HG02588 (cell line): ENCODE data around the gene CSF1.
"Not testable (repeated sequence)": the region's sequence is repeated elsewhere in the genome, so short reads cannot be mapped to it uniquely, and the experiment has no call there.

Source experiments
- ATAC-seq: cut with Tn5 transposase; IDR thresholded peaks from one replicate; pipeline ENCODE4 v1.9.1; 2021; ENCODE audit warnings: mild to moderate bottlenecking, moderate library complexity; ENCODE audit not compliant: unreplicated experiment

CSF1 gene

DNA sequence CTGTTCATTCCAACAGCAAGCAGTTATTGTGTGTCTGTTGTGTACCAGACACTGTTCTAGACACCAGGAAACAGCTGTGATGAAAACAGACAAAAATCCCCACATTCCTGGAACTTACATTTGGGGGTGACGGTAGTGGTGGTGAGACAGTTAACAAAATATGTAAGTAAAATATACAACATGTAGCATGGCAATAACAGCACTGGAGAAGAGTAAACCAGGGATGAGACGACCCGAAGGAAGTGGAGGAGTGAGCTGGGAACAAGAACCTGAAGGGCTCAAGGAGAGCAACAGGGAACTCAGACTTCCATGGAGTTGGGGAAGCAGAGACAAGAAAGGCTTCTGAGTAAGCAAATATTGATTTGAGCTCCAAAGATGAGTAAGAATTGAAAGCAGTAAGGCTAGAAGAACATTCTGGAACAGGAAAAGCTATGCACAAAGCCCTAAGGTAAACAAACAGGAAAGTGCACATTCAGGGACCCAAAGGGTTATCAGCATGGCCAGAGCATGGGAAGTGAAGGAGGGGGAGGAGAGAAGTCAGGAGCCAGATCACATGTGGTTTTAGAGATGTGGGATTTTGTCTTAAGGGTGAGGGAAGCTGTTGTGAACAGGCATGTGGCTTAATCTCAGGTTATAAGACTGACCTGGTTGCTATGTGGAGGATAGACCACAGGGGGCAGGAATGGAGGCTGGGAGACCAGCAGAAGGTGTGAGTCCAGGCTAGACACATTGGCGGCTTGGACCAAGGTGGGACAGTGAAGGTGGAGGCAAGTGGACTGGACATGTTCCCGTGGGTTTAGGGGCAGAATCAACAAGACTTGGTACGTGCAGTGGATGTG is 7.3 kb downstream of the CSF1 start:
- ATAC-seq = no peak

GRCh38 chr1:109918671-109919070 is 8.0 kb downstream of the CSF1 start:
- no peak for ATAC-seq

- no peak for ATAC-seq
These were observed 8.7 kb downstream of the CSF1 start for GRCh38 chr1:109919303-109919702.

DNA sequence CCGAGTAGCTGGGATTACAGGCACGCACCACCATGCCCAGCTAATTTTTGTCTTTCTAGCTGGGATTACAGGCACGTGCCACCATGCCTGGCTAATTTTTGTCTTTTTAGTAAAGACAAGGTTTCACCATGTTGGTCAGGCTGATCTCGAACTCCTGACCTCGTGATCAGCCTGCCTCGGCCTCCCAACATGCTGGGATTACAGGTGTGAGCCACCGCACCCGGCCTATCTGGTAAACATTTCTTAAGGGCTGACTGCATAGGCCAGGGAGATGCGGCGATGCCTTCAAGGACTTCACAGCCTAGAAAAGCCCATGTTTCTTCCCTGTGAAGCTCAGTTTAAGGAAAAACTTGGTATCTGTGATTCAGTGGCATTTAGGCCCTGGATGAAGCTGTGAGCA is 9.7 kb downstream of the CSF1 start:
- not testable (repeated sequence) for ATAC-seq

- no peak for ATAC-seq
These were observed 11.7 kb downstream of the CSF1 start for GRCh38 chr1:109922326-109922725.

DNA sequence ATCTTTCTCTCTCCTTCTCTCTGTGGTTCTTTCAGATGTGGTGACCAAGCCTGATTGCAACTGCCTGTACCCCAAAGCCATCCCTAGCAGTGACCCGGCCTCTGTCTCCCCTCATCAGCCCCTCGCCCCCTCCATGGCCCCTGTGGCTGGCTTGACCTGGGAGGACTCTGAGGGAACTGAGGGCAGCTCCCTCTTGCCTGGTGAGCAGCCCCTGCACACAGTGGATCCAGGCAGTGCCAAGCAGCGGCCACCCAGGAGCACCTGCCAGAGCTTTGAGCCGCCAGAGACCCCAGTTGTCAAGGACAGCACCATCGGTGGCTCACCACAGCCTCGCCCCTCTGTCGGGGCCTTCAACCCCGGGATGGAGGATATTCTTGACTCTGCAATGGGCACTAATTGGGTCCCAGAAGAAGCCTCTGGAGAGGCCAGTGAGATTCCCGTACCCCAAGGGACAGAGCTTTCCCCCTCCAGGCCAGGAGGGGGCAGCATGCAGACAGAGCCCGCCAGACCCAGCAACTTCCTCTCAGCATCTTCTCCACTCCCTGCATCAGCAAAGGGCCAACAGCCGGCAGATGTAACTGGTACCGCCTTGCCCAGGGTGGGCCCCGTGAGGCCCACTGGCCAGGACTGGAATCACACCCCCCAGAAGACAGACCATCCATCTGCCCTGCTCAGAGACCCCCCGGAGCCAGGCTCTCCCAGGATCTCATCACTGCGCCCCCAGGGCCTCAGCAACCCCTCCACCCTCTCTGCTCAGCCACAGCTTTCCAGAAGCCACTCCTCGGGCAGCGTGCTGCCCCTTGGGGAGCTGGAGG is 12.7 kb downstream of the CSF1 start:
- ATAC-seq = no peak

DNA sequence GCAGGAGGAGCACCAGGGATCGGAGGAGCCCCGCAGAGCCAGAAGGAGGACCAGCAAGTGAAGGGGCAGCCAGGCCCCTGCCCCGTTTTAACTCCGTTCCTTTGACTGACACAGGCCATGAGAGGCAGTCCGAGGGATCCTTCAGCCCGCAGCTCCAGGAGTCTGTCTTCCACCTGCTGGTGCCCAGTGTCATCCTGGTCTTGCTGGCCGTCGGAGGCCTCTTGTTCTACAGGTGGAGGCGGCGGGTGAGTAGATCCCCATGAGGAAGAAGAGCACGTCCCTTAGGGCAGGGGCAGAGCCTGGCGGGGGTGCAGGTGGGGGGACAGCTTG is 13.3 kb downstream of the CSF1 start:
- no peak for ATAC-seq

- no peak for ATAC-seq
These were observed 13.7 kb downstream of the CSF1 start for GRCh38 chr1:109924316-109924715.

DNA sequence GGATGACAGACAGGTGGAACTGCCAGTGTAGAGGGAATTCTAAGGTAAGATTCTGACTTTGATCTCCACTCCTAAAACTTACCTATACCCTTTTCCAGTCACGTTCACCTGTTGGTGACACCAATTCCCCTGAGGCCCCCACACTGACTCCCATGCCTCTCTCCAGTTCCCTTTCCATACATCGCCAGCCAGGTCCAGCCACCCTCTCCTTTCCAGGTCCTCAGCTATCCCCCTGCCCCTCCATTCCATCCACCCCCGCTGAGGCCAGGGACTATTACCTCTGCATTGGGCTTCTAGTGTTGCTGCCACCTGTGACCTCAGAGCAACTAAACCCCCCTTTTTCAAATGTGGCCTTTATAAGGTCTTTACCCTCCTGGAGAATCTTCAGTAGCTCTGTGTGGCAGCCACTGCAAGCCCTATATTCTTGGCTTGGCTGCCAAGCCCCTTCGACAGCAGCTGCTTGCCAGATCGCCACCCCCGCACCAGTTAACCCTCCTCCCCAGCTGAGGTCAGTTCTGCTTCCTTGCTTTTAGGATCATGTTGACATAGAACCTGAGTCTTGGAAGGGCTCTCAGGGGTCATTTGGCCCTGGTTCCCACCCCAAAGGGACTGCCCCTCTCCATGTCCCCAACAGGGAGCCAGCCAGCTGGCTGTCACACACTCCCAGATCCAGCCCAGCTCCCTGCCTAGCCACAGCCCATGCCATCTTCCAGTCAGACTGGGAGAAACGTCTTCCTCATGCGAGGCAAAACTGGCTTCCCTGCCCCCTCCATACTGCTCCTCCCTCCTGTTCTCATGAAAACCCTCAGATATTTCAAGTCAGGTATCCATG is 14.7 kb downstream of the CSF1 start:
- ATAC-seq = no peak

DNA sequence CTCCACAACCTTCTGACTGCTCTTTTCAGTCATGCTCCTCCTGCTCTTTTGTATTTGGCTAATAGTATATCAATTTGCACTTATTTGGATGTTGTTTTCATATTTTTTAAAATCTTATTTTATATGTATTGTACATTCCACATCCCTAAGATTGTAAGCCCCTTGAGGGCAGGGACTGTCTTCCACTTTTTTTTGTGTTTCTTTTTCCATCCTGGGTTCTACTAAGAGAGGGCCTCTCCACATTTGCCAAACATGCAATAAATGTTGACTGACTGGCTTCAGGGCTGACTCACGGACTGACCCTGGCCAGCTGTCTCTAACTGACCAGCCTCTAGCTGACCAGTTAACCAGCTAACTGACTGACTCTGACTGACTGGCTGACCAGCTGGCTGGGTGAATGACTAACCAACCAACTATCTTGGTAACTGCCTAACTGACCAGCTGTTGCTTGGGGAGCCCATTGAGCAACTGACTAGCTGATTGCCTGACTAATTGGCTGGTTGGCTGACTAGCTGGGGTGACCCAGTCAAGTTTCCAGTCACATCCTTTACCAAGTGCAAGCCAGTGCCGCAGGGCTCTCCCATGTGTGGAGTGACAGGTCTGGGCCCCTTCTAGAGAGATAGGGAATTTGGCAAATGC is 16.1 kb downstream of the CSF1 start:
- no peak for ATAC-seq

DNA sequence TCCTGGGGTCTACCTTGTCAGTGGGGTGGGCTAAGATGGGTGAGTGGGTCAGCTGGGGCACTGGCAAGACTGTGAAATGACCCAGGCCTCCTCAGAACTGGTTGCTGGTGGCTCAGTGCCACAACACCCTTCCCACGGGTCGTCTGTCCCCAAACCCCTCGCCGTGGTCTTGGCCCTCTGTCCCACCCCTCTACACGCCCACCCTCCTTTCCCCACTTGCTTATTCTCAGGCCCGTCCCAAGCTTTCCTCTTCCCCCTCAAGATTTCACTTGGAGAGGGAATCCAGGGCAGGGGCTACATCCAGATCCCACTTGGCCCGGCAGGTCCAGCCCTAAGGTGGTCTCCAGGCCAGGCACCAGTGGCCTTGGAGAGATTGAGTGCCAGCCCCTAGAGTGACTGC is 16.7 kb downstream of the CSF1 start:
- no peak for ATAC-seq

GRCh38 chr1:109927911-109928321 is 17.3 kb downstream of the CSF1 start:
- no peak for ATAC-seq

- ATAC-seq = no peak
These were observed 18.0 kb downstream of the CSF1 start for GRCh38 chr1:109928591-109929111.

DNA sequence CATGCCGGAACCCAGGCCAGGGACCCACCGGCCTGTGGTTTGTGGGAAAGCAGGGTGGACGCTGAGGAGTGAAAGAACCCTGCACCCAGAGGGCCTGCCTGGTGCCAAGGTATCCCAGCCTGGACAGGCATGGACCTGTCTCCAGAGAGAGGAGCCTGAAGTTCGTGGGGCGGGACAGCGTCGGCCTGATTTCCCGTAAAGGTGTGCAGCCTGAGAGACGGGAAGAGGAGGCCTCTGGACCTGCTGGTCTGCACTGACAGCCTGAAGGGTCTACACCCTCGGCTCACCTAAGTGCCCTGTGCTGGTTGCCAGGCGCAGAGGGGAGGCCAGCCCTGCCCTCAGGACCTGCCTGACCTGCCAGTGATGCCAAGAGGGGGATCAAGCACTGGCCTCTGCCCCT is 18.5 kb downstream of the CSF1 start:
- no peak for ATAC-seq

- no peak for ATAC-seq
These were observed 19.1 kb downstream of the CSF1 start for GRCh38 chr1:109929588-109930251.

DNA sequence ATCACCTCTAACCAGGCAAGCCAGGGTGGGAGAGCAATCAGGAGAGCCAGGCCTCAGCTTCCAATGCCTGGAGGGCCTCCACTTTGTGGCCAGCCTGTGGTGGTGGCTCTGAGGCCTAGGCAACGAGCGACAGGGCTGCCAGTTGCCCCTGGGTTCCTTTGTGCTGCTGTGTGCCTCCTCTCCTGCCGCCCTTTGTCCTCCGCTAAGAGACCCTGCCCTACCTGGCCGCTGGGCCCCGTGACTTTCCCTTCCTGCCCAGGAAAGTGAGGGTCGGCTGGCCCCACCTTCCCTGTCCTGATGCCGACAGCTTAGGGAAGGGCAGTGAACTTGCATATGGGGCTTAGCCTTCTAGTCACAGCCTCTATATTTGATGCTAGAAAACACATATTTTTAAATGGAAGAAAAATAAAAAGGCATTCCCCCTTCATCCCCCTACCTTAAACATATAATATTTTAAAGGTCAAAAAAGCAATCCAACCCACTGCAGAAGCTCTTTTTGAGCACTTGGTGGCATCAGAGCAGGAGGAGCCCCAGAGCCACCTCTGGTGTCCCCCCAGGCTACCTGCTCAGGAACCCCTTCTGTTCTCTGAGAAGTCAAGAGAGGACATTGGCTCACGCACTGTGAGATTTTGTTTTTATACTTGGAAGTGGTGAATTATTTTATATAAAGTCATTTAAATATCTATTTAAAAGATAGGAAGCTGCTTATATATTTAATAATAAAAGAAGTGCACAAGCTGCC is 19.8 kb downstream of the CSF1 start:
- no peak for ATAC-seq

DNA sequence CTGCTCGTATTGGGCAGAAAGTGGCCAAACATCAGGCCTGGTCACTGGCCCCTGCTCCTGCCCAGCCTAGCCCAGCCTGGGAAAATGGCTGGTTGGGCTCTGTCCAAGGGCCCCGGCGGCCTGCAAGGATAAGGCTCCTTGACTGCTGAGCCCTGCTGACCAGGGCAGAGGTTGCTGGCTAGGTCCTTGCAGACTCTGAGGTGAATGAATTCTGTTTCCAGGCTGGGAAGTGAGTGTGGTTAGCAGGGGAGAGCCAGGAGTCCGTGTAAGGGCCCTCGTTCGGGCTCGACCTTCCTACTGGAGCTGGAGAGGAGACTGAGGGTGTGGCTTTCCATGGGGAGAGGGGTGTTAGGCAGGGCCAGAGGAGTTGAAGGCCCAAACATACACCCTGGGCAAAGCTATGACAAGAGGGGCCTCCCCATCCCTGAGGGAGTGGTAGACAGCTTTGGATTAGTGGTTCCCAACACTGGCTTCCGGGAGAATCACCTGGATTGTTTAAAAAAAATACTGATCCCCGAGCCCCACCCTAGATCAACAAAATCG is 20.6 kb downstream of the CSF1 start:
- no peak for ATAC-seq

GRCh38 chr1:109931911-109932636 is 21.4 kb downstream of the CSF1 start:
- ATAC-seq = no peak

DNA sequence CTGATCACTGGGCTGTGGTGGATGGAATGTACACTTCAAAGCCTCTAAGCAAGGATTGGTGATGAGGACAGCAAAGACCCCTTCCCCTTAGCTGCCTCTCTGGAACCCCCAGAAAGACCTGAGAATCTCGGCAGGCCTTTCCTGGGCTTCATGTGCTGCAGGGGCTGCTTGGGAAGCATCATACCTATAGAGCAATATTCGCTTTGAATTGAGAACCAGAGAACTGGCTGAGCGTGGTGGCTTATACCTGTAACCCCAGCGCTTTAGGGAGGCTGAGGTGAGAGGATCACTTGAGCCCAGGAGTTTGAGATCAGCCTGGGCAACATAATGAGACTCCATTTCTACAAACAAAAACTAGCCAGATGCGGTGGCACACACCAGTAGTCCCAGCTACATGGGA is 22.0 kb downstream of the CSF1 start:
- ATAC-seq = no peak
